ENCODE measurements around the gene LGALS4. TPM values are rescaled to one million over a fixed set of nuclear protein-coding genes. Genes with fewer than 3 reads are reported as not detected.
A peak's percentile ranks its signal among the peaks of the same experiment; 100 is the strongest.
"Not testable (repeated sequence)": the region's sequence is repeated elsewhere in the genome, so short reads cannot be mapped to it uniquely, and the experiment has no call there.

The LGALS4 gene
- total RNA-seq, 1 donor from 2014 or later = 1.7 TPM

- no peak for DNase-seq
- no peaks in the 10 kb centered on the region for H3K27me3 Mint-ChIP-seq
- no peaks in the 10 kb centered on the region for H3K9me3 Mint-ChIP-seq
- intact Hi-C loops (cut with micrococcal nuclease) = no loop called here
- H3K27ac Mint-ChIP-seq = no peak overlapping the region
- no peaks in the 10 kb centered on the region for H3K36me3 Mint-ChIP-seq (ENCODE audit: low read depth)
- H3K4me3 Mint-ChIP-seq = no peak overlapping the region
- H3K4me1 Mint-ChIP-seq = peaks cover 5% of the 10 kb centered on the region
Observed at GRCh38 chr19:38806371-38806770, 6.4 kb downstream of the LGALS4 start.

- Mint-ChIP-seq H3K4me1 (peaks cover 5% of the 10 kb centered on the region), H3K4me3 (no peak overlapping the region), H3K9me3 (no peaks in the 10 kb centered on the region), H3K27me3 (no peaks in the 10 kb centered on the region), H3K36me3 (ENCODE audit: low read depth) (no peaks in the 10 kb centered on the region), H3K27ac (peak overlapping the region; percentile 31)
- intact Hi-C loops (cut with micrococcal nuclease) = no loop called here
- no peak for DNase-seq
Observed at GRCh38 chr19:38805180-38805579, 7.6 kb downstream of the LGALS4 start.

GRCh38 chr19:38803543-38803942 lies 9.2 kb downstream of the LGALS4 start:
- H3K4me3 Mint-ChIP-seq = no peak overlapping the region
- no peak overlapping the region for H3K27ac Mint-ChIP-seq
- no peaks in the 10 kb centered on the region for H3K27me3 Mint-ChIP-seq
- no peak for DNase-seq
- no peaks in the 10 kb centered on the region for H3K9me3 Mint-ChIP-seq
- no peaks in the 10 kb centered on the region for H3K36me3 Mint-ChIP-seq (ENCODE audit: low read depth)
- peaks cover 5% of the 10 kb centered on the region for H3K4me1 Mint-ChIP-seq
- intact Hi-C loops (cut with micrococcal nuclease) = no loop called here

- H3K9me3 Mint-ChIP-seq = no peaks in the 10 kb centered on the region
- intact Hi-C loops (cut with micrococcal nuclease) = no loop called here
- no peaks in the 10 kb centered on the region for H3K36me3 Mint-ChIP-seq (ENCODE audit: low read depth)
- no peak overlapping the region for H3K27ac Mint-ChIP-seq
- H3K4me3 Mint-ChIP-seq = no peak overlapping the region
- no peak for DNase-seq
- peaks cover 5% of the 10 kb centered on the region for H3K4me1 Mint-ChIP-seq
- peaks cover under 1% of the 10 kb centered on the region for H3K27me3 Mint-ChIP-seq
Observed at GRCh38 chr19:38801359-38802095, 11.2 kb downstream of the LGALS4 start.

GRCh38 chr19:38800577-38801347 lies 12.0 kb downstream of the LGALS4 start:
- H3K36me3 Mint-ChIP-seq (ENCODE audit: low read depth) = no peaks in the 10 kb centered on the region
- peaks cover 5% of the 10 kb centered on the region for H3K4me1 Mint-ChIP-seq
- H3K27me3 Mint-ChIP-seq = peaks cover 4% of the 10 kb centered on the region
- DNase-seq = no peak
- H3K9me3 Mint-ChIP-seq = no peaks in the 10 kb centered on the region
- H3K4me3 Mint-ChIP-seq = no peak overlapping the region
- H3K27ac Mint-ChIP-seq = no peak overlapping the region
- intact Hi-C loops (cut with micrococcal nuclease) = no loop called here

GRCh38 chr19:38799104-38799503 lies 13.6 kb downstream of the LGALS4 start:
- DNase-seq = no peak
- Mint-ChIP-seq H3K27ac (no peak overlapping the region), H3K36me3 (ENCODE audit: low read depth) (no peaks in the 10 kb centered on the region), H3K4me1 (no peaks in the 10 kb centered on the region), H3K9me3 (no peaks in the 10 kb centered on the region), H3K4me3 (no peak overlapping the region), H3K27me3 (peaks cover 4% of the 10 kb centered on the region)
- intact Hi-C loops (cut with micrococcal nuclease) = no loop called here

GRCh38 chr19:38797781-38798180 lies 15.0 kb downstream of the LGALS4 start:
- H3K27ac Mint-ChIP-seq; H3K36me3 Mint-ChIP-seq (ENCODE audit: low read depth); H3K27me3 Mint-ChIP-seq; H3K4me1 Mint-ChIP-seq; intact Hi-C loops (cut with micrococcal nuclease); H3K4me3 Mint-ChIP-seq; DNase-seq; H3K9me3 Mint-ChIP-seq: not testable (repeated sequence)

GRCh38 chr19:38796154-38796553 lies 16.6 kb downstream of the LGALS4 start:
- Mint-ChIP-seq H3K27ac (no peak overlapping the region), H3K27me3 (peaks cover 9% of the 10 kb centered on the region), H3K4me3 (no peak overlapping the region), H3K36me3 (ENCODE audit: low read depth) (no peaks in the 10 kb centered on the region), H3K4me1 (peaks cover 4% of the 10 kb centered on the region), H3K9me3 (no peaks in the 10 kb centered on the region)
- intact Hi-C loops (cut with micrococcal nuclease) = no loop called here
- DNase-seq = no peak

- no peak for DNase-seq
Observed at GRCh38 chr19:38795549-38795948, 17.2 kb downstream of the LGALS4 start.

GRCh38 chr19:38793671-38794070 lies 19.1 kb downstream of the LGALS4 start:
- intact Hi-C loops (cut with micrococcal nuclease) = no loop called here
- peak overlapping the region; percentile 9 for H3K4me3 Mint-ChIP-seq

More at GRCh38 chr19:38795549-38795948, 17.2 kb downstream of the LGALS4 start:
- Mint-ChIP-seq H3K27me3 (peaks cover 9% of the 10 kb centered on the region), H3K4me1 (peaks cover 4% of the 10 kb centered on the region), H3K4me3 (no peak overlapping the region), H3K9me3 (no peaks in the 10 kb centered on the region), H3K36me3 (ENCODE audit: low read depth) (no peaks in the 10 kb centered on the region), H3K27ac (no peak overlapping the region)
- intact Hi-C loops (cut with micrococcal nuclease) = no loop called here

GRCh38 chr19:38793177-38793576 lies 19.6 kb downstream of the LGALS4 start:
- no peaks in the 10 kb centered on the region for H3K36me3 Mint-ChIP-seq (ENCODE audit: low read depth)
- no peak for DNase-seq
- peaks cover 4% of the 10 kb centered on the region for H3K4me1 Mint-ChIP-seq
- H3K27me3 Mint-ChIP-seq = peaks cover 9% of the 10 kb centered on the region
- no peak overlapping the region for H3K27ac Mint-ChIP-seq
- H3K4me3 Mint-ChIP-seq = peak overlapping the region; percentile 9
- no peaks in the 10 kb centered on the region for H3K9me3 Mint-ChIP-seq
- intact Hi-C loops (cut with micrococcal nuclease) = no loop called here

More at GRCh38 chr19:38793671-38794070, 19.1 kb downstream of the LGALS4 start:
- no peaks in the 10 kb centered on the region for H3K9me3 Mint-ChIP-seq
- no peak for DNase-seq
- no peaks in the 10 kb centered on the region for H3K36me3 Mint-ChIP-seq (ENCODE audit: low read depth)
- H3K4me1 Mint-ChIP-seq = peaks cover 4% of the 10 kb centered on the region
- no peak overlapping the region for H3K27ac Mint-ChIP-seq
- peaks cover 9% of the 10 kb centered on the region for H3K27me3 Mint-ChIP-seq

GRCh38 chr19:38792250-38793111 lies 20.3 kb downstream of the LGALS4 start:
- peak; percentile 76 for DNase-seq
- no peak overlapping the region for H3K27ac Mint-ChIP-seq
- no peaks in the 10 kb centered on the region for H3K9me3 Mint-ChIP-seq
- peak overlapping the region; percentile 21 for H3K4me3 Mint-ChIP-seq
- intact Hi-C loops (cut with micrococcal nuclease) = no loop called here
- no peaks in the 10 kb centered on the region for H3K36me3 Mint-ChIP-seq (ENCODE audit: low read depth)
- peaks cover 9% of the 10 kb centered on the region for H3K27me3 Mint-ChIP-seq
- H3K4me1 Mint-ChIP-seq = peaks cover 4% of the 10 kb centered on the region

GRCh38 chr19:38791451-38792064 lies 21.2 kb downstream of the LGALS4 start:
- H3K27me3 Mint-ChIP-seq; DNase-seq; H3K9me3 Mint-ChIP-seq; H3K27ac Mint-ChIP-seq; H3K4me3 Mint-ChIP-seq; intact Hi-C loops (cut with micrococcal nuclease); H3K4me1 Mint-ChIP-seq; H3K36me3 Mint-ChIP-seq (ENCODE audit: low read depth): not testable (repeated sequence)
